Kidney epithelial cell (primary cell): ENCODE data around the gene KRT5. TPM values are rescaled to one million over a fixed set of nuclear protein-coding genes. Genes with fewer than 3 reads are reported as not detected.

ENCODE experiments used
- DNase-seq: peaks from one replicate; pipeline ENCODE4 v3.0.0-alpha.2; 2010; ENCODE audit warnings: low read depth
- H3K27me3 ChIP-seq: 2 replicates; pipeline ENCODE4 v1.6.0; 2011; ENCODE audit warnings: low read length; ENCODE audit not compliant: control insufficient read depth, insufficient read depth
- H3K36me3 ChIP-seq: 2 replicates; pipeline ENCODE4 v1.5.1; 2011; ENCODE audit warnings: low read length; ENCODE audit not compliant: control insufficient read depth, insufficient read depth
- H3K4me3 ChIP-seq: 2 replicates; pipeline ENCODE4 v1.5.1; 2011; ENCODE audit warnings: low read depth, mild to moderate bottlenecking, control low read depth, low read length
- CTCF ChIP-seq: IDR thresholded peaks from 2 replicates; pipeline ENCODE4 v1.5.1; 2011; ENCODE audit warnings: mild to moderate bottlenecking, moderate library complexity, low read length, control low read depth, inconsistent platforms; ENCODE audit not compliant: insufficient read depth, poor library complexity, severe bottlenecking
- total RNA-seq: library from RNA; depleted of rRNA; stranded (reverse); fragments of >200 nt; gene quantifications from 2 replicates; pipeline ENCODE4 v1.2.3, GENCODE V29; 2015

Gene KRT5
- total RNA-seq, 1 donor from 2014 or later = not detected

GRCh38 chr12:52464897-52465296, 55.3 kb downstream of the KRT5 start:
- Histone ChIP-seq H3K27me3 (peaks cover 2% of the 10 kb centered on the region), H3K4me3 (no peak overlapping the region), H3K36me3 (no peaks in the 10 kb centered on the region)
- DNase-seq = no peak
- TF ChIP-seq CTCF = no peak

Other genes starting within 250 kb of the KRT5 start
- 6.9 and 9.2 TPM in 2 replicates for gene KRT86, start 245.7 kb downstream of the KRT5 start, total RNA-seq
- gene KRT81, start 228.9 kb downstream of the KRT5 start, total RNA-seq = 239 and 244 TPM in 2 replicates
- gene KRT83, start 199.0 kb downstream of the KRT5 start, total RNA-seq = not detected in 2 replicates
- not detected in 2 replicates for gene KRT85, start 152.9 kb downstream of the KRT5 start, total RNA-seq
- gene KRT84, start 134.7 kb downstream of the KRT5 start, total RNA-seq = not detected in 2 replicates
- gene KRT82, start 114.1 kb downstream of the KRT5 start, total RNA-seq = not detected in 2 replicates
- gene KRT75, start 86.0 kb downstream of the KRT5 start, total RNA-seq = not detected in 2 replicates
- not detected in 2 replicates for gene KRT6B, start 68.2 kb downstream of the KRT5 start, total RNA-seq
- not detected in 2 replicates for gene KRT6C, start 46.6 kb downstream of the KRT5 start, total RNA-seq
- gene KRT6A, start 27.1 kb downstream of the KRT5 start, total RNA-seq = 0.21 and 0.27 TPM in 2 replicates
- gene KRT71, start 32.8 kb upstream of the KRT5 start, total RNA-seq = not detected in 2 replicates
- gene KRT74, start 53.4 kb upstream of the KRT5 start, total RNA-seq = not detected in 2 replicates
- gene KRT72, start 81.1 kb upstream of the KRT5 start, total RNA-seq = not detected in 2 replicates
- not detected in 2 replicates for gene KRT73, start 98.2 kb upstream of the KRT5 start, total RNA-seq
- gene KRT2, start 131.8 kb upstream of the KRT5 start, total RNA-seq = not detected in 2 replicates
- gene KRT1, start 160.0 kb upstream of the KRT5 start, total RNA-seq = not detected in 2 replicates
- not detected in 2 replicates for gene KRT77, start 183.1 kb upstream of the KRT5 start, total RNA-seq